NB4 (cell line): ENCODE results near the gene LRFN4.
A peak's percentile ranks its signal among the peaks of the same experiment; 100 is the strongest.

Experiments
- MAX ChIP-seq: IDR thresholded peaks from 2 replicates; pipeline ENCODE4 v1.6.1; 2011; ENCODE audit warnings: low read depth, low read length
- MYC ChIP-seq: IDR thresholded peaks from 2 replicates; pipeline ENCODE4 v1.6.1; 2011; ENCODE audit warnings: low read depth, low read length
- POLR2A ChIP-seq: IDR thresholded peaks from 2 replicates; pipeline ENCODE4 v1.6.1; 2011; ENCODE audit warnings: mild to moderate bottlenecking; ENCODE audit not compliant: insufficient read length; ENCODE audit errors: extremely low read depth
- TF ChIP-seq, protein P1 (sequence below): IDR thresholded peaks from one replicate; pipeline ENCODE4 v1.5.1; 2012; ENCODE audit warnings: low read depth, low read length

GRCh38 chr11:66855574-66856495, 1.0 kb upstream of the LRFN4 start:
- TF ChIP-seq, protein P1, sequence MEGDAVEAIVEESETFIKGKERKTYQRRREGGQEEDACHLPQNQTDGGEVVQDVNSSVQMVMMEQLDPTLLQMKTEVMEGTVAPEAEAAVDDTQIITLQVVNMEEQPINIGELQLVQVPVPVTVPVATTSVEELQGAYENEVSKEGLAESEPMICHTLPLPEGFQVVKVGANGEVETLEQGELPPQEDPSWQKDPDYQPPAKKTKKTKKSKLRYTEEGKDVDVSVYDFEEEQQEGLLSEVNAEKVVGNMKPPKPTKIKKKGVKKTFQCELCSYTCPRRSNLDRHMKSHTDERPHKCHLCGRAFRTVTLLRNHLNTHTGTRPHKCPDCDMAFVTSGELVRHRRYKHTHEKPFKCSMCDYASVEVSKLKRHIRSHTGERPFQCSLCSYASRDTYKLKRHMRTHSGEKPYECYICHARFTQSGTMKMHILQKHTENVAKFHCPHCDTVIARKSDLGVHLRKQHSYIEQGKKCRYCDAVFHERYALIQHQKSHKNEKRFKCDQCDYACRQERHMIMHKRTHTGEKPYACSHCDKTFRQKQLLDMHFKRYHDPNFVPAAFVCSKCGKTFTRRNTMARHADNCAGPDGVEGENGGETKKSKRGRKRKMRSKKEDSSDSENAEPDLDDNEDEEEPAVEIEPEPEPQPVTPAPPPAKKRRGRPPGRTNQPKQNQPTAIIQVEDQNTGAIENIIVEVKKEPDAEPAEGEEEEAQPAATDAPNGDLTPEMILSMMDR = no peak
- peak; percentile 78 for TF ChIP-seq POLR2A
- no peak; the same call in none of the 2 replicates for TF ChIP-seq MAX
- TF ChIP-seq MYC = peak; percentile 66; the same call in 1 of the 2 replicates
